ENCODE data around the gene AHRR. TPM values are rescaled to one million over a fixed set of nuclear protein-coding genes. Genes with fewer than 3 reads are reported as not detected.

AHRR gene
- total RNA-seq, 1 experiment from 2014 or later, result 21.4 TPM

- in situ Hi-C loops (cut with HindIII; ENCODE audit: low pct_unique_long_range_greater_than_20kb, low sequenced_read_pairs), result no loop called here
- no peak for DNase-seq (ENCODE audit: low read depth, low spot score)
Measured at GRCh38 chr5:423233-423565, 101.7 kb downstream of the AHRR start.

- no peak for DNase-seq (ENCODE audit: low read depth, low spot score)
- in situ Hi-C loops (cut with HindIII; ENCODE audit: low pct_unique_long_range_greater_than_20kb, low sequenced_read_pairs), result no loop called here
Measured at GRCh38 chr5:423626-424261, 102.2 kb downstream of the AHRR start.

- DNase-seq (ENCODE audit: low read depth, low spot score), result no peak
- in situ Hi-C loops (cut with HindIII; ENCODE audit: low pct_unique_long_range_greater_than_20kb, low sequenced_read_pairs), result no loop called here
Measured at GRCh38 chr5:424301-425110, 103.0 kb downstream of the AHRR start.

GRCh38 chr5:425714-426113 lies 104.2 kb downstream of the AHRR start:
- in situ Hi-C loops (cut with HindIII; ENCODE audit: low pct_unique_long_range_greater_than_20kb, low sequenced_read_pairs), result no loop called here
- DNase-seq (ENCODE audit: low read depth, low spot score), result peak; percentile 58

- no peak for DNase-seq (ENCODE audit: low read depth, low spot score)
- in situ Hi-C loops (cut with HindIII; ENCODE audit: low pct_unique_long_range_greater_than_20kb, low sequenced_read_pairs), result no loop called here
Measured at GRCh38 chr5:426392-426976, 105.0 kb downstream of the AHRR start.

GRCh38 chr5:427415-428087 lies 106.0 kb downstream of the AHRR start:
- no peak for DNase-seq (ENCODE audit: low read depth, low spot score)
- in situ Hi-C loops (cut with HindIII; ENCODE audit: low pct_unique_long_range_greater_than_20kb, low sequenced_read_pairs), result no loop called here

DNA sequence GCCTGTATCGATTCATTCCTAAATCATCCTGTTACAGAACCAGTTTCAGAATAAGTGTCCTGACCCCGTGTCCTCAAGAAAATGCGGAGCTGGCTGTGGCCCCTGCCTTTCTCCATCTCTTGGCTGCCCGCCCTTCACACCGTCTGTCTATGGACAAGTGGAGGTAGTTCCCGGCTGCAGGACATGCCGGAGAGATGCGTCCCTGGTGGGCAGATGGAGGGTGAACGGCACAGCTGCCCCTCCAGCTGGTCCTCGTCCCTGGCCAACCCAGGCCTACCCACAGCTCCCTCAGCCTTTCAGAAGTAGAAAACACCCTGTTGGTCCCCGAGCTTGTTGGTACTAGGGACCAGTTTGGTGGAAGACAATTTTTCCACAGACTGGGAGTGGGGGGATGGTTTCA lies 106.7 kb downstream of the AHRR start:
- no peak for DNase-seq (ENCODE audit: low read depth, low spot score)
- in situ Hi-C loops (cut with HindIII; ENCODE audit: low pct_unique_long_range_greater_than_20kb, low sequenced_read_pairs), result no loop called here

- DNase-seq (ENCODE audit: low read depth, low spot score), result no peak
Measured at GRCh38 chr5:428754-429452, 107.4 kb downstream of the AHRR start.

GRCh38 chr5:429453-430188 lies 108.1 kb downstream of the AHRR start:
- in situ Hi-C loops (cut with HindIII; ENCODE audit: low pct_unique_long_range_greater_than_20kb, low sequenced_read_pairs), result no loop called here
- no peak for DNase-seq (ENCODE audit: low read depth, low spot score)

More at GRCh38 chr5:428754-429452, 107.4 kb downstream of the AHRR start:
- in situ Hi-C loops (cut with HindIII; ENCODE audit: low pct_unique_long_range_greater_than_20kb, low sequenced_read_pairs), result no loop called here

GRCh38 chr5:430214-430925 lies 108.9 kb downstream of the AHRR start:
- in situ Hi-C loops (cut with HindIII; ENCODE audit: low pct_unique_long_range_greater_than_20kb, low sequenced_read_pairs), result no loop called here

DNA sequence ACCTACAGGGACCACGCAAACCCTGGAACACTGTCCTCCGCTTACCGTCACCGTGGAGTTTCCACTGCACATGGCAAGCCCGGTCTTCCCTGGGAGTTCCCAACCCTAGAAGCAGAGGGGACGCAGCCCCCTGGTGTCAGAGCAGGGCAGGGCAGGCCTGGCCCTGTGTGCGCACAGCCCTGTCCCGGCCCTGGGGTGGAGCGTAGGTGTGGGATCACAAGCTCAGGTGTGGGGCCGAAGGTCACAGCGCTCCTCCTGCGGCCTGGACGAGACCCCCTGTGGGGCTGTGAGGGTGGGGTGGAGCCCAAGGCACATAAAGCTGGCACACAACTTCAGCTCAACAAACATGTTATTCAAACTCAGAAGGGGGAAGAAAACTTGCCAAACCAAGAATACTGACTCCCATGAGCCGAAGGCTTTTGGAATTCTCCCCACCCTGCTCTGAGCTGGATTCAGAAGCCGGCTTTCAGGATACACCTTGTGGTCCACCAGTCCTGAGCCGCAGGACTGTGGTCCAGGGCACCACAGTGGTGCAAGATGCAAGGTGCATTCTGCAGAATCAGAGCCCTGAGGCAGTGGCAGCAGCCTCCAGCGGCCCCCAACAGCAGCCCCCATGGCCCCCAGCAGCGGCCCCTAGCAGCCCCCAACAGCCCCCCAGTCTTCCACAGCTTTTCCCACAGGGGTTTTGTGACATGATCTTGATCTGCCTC lies 109.6 kb downstream of the AHRR start:
- peak; percentile 69 for DNase-seq (ENCODE audit: low read depth, low spot score)
- in situ Hi-C loops (cut with HindIII; ENCODE audit: low pct_unique_long_range_greater_than_20kb, low sequenced_read_pairs), result no loop called here

More at GRCh38 chr5:430214-430925, 108.9 kb downstream of the AHRR start:
- DNase-seq (ENCODE audit: low read depth, low spot score), result no peak

DNA sequence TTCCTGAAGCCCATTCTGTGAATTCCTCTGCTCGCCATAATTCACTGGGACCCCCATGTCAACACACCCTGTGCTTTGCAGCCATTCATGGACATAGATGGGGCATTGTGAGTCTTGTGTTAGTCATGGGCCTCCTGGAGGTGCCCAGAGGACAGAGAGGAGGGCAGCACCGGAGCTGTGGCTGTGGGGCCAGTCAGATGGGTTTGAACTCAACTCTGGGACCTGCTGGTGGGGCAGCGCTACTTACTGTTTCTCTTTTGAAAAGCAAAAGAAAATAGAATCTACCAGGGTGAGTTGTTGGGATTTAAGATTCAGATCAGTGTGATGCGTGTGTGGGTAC lies 110.2 kb downstream of the AHRR start:
- peak; percentile 46 for DNase-seq (ENCODE audit: low read depth, low spot score)
- in situ Hi-C loops (cut with HindIII; ENCODE audit: low pct_unique_long_range_greater_than_20kb, low sequenced_read_pairs), result no loop called here

GRCh38 chr5:432201-432927 lies 110.8 kb downstream of the AHRR start:
- DNase-seq (ENCODE audit: low read depth, low spot score), result no peak
- in situ Hi-C loops (cut with HindIII; ENCODE audit: low pct_unique_long_range_greater_than_20kb, low sequenced_read_pairs), result no loop called here

- in situ Hi-C loops (cut with HindIII; ENCODE audit: low pct_unique_long_range_greater_than_20kb, low sequenced_read_pairs), result no loop called here
- no peak for DNase-seq (ENCODE audit: low read depth, low spot score)
Measured at GRCh38 chr5:432928-433791, 111.6 kb downstream of the AHRR start.

DNA sequence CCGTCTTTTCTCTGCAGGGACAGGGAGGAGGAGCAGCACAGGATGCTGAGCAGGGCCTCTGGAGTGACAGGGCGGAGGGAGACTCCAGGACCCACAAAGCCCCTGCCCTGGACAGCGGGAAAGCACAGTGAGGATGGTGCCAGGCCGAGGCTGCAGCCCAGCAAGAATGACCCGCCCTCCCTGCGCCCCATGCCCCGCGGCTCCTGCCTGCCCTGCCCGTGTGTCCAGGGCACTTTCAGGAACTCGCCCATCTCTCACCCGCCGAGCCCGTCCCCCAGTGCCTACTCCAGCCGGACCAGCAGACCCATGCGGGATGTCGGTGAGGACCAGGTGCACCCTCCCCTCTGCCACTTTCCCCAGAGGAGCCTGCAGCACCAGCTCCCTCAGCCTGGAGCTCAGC lies 112.3 kb downstream of the AHRR start:
- DNase-seq (ENCODE audit: low read depth, low spot score), result no peak
- in situ Hi-C loops (cut with HindIII; ENCODE audit: low pct_unique_long_range_greater_than_20kb, low sequenced_read_pairs), result no loop called here
